Tibial nerve (tissue), 3 donors: Measurements from ENCODE around the gene WDR1.

Source experiments
- EP300 ChIP-seq, 2 donors: sonication (generic); formaldehyde crosslinking; IDR thresholded peaks; one replicate each; pipeline ENCODE4 v1.6.1; 2017; ENCODE audit warnings: antibody characterized with exemption in 2 of 2, mild to moderate bottlenecking in 1 of 2
- POLR2A ChIP-seq, 2 donors: fragments of 450-650 bp; IDR thresholded peaks; one replicate each; pipeline ENCODE4 v1.6.1; 2017; ENCODE audit warnings: antibody characterized with exemption in 2 of 2, mild to moderate bottlenecking in 2 of 2, moderate library complexity in 2 of 2

GRCh38 chr4:10041036-10041435 is 75.6 kb downstream of the WDR1 start:
- TF ChIP-seq EP300 (IDR thresholded peaks at IDR 0.05) = no peak
- no peak for TF ChIP-seq POLR2A (IDR thresholded peaks at IDR 0.05)
